IPS-18a (cell line): ENCODE results near the gene CPSF7.

Source experiments
- H3K27ac ChIP-seq: one replicate; pipeline ENCODE4 v1.5.1; 2013; ENCODE audit warnings: low read length
- H3K27me3 ChIP-seq: one replicate; pipeline ENCODE4 v1.6.1; 2013; ENCODE audit warnings: mild to moderate bottlenecking, low read length; ENCODE audit not compliant: control insufficient read depth, insufficient read depth
- H3K36me3 ChIP-seq: one replicate; pipeline ENCODE4 v1.6.1; 2013; ENCODE audit warnings: low read depth, low read length; ENCODE audit not compliant: control insufficient read depth
- H3K4me1 ChIP-seq: one replicate; pipeline ENCODE4 v1.6.1; 2013; ENCODE audit warnings: low read depth, low read length; ENCODE audit not compliant: control insufficient read depth
- H3K4me3 ChIP-seq: one replicate; pipeline ENCODE4 v1.5.1; 2013; ENCODE audit warnings: low read length
- H3K9ac ChIP-seq: one replicate; pipeline ENCODE4 v1.6.1; 2013; ENCODE audit warnings: mild to moderate bottlenecking, low read length, moderate library complexity
- H3K9me3 ChIP-seq: one replicate; pipeline ENCODE4 v1.6.1; 2013; ENCODE audit warnings: low read depth, low read length; ENCODE audit not compliant: control insufficient read depth

CPSF7 gene

DNA sequence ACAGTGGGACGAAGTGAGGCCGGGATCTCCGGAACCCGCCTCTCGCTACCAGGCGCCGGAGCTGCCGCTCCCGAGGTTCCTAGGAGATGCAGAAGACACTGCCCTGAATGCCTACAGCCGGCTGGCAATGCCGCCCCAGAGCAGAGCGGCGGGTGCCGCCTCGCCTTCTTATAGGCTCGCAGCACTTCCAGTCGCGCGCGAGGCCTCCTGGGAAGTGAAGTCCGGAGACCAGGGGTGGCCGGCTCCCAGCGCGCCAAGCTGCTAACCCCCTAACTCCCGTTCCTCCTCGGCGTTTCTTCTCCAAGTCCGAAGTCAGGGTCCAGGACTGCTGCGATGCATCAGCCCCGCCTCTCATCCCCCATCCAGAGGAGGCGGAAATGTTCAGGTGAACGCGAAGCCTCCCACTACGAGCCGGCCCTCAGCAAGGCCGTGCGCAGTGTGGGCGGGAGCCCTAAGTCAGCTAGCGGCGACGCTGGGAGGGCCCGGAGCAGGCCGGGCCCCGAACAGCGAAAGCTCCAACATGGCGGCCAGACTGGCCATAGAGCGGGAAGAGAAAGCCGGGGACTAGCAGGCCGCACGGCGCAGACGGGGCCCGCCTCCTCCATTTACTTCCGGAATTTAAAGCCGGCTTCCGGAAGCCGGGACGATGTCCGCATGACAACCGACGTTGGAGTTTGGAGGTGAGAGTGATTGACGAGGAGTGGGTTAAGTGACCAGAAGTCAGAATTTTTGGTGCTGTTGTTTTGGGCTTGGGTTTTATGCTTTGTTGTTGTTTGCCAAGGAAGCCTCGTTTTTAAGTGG is 67.8 kb downstream of the CPSF7 start, which contains the start of the genes CYB561A3 and TMEM138:
CYB561A3 (minus strand) TSS at position 142 of the 801 bp plus-strand sequence. CDS start 5,169 bp downstream, outside the sequence.
TMEM138 (plus strand) TSS at position 634 of the 801 bp plus-strand sequence. CDS start 2,017 bp downstream, outside the sequence.
- Histone ChIP-seq H3K4me3 (peak within 1 kb of the TSS; percentile 93), H3K4me1 (peaks cover 4% of the 10 kb centered on the region), H3K27me3 (no peaks in the 10 kb centered on the region), H3K9me3 (no peaks in the 10 kb centered on the region), H3K9ac (peak within 1 kb of the TSS; percentile 96), H3K36me3 (peaks cover 23% of the 10 kb centered on the region), H3K27ac (peak within 1 kb of the TSS; percentile 95)

- H3K36me3 ChIP-seq = peaks cover 17% of the 10 kb centered on the region
- H3K9me3 ChIP-seq = no peaks in the 10 kb centered on the region
- H3K9ac ChIP-seq = peak overlapping the region; percentile 96
- H3K4me1 ChIP-seq = peaks cover 4% of the 10 kb centered on the region
- peak overlapping the region; percentile 95 for H3K27ac ChIP-seq
- no peaks in the 10 kb centered on the region for H3K27me3 ChIP-seq
- H3K4me3 ChIP-seq = peak overlapping the region; percentile 93
These were observed 68.5 kb downstream of the CPSF7 start for GRCh38 chr11:61361237-61361740.

GRCh38 chr11:61359516-61359915 is 70.3 kb downstream of the CPSF7 start:
- H3K9ac ChIP-seq = no peak overlapping the region
- H3K4me1 ChIP-seq = peaks cover 4% of the 10 kb centered on the region
- no peaks in the 10 kb centered on the region for H3K9me3 ChIP-seq
- H3K27ac ChIP-seq = no peak overlapping the region
- H3K36me3 ChIP-seq = peaks cover 8% of the 10 kb centered on the region
- H3K4me3 ChIP-seq = no peak overlapping the region
- no peaks in the 10 kb centered on the region for H3K27me3 ChIP-seq

DNA sequence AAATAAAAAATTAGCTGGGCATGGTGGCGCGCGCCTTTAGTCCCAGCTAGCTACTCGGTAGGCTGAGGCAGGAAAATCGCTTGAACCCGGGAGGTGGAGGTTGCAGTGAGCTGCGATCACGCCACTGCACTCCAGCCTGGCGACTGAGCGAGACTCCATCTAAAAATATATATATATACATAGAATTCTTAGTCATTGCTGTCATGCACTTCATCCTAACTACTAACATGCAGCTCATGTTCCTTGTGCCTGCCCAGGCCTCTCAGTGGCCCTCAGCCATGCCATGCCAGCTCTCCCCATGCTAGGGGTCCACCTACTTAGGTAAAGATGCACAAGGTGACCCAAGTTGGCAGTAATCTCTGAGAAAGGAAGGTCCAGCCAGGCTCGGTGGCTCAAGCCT is 71.2 kb downstream of the CPSF7 start:
- no peak overlapping the region for H3K27ac ChIP-seq
- no peak overlapping the region for H3K4me3 ChIP-seq
- peaks cover 4% of the 10 kb centered on the region for H3K4me1 ChIP-seq
- H3K9ac ChIP-seq = no peak overlapping the region
- H3K9me3 ChIP-seq = no peaks in the 10 kb centered on the region
- H3K36me3 ChIP-seq = no peaks in the 10 kb centered on the region
- no peaks in the 10 kb centered on the region for H3K27me3 ChIP-seq

- H3K9ac ChIP-seq = no peak overlapping the region
- H3K27me3 ChIP-seq = no peaks in the 10 kb centered on the region
These were observed 71.9 kb downstream of the CPSF7 start for GRCh38 chr11:61357894-61358239.

DNA sequence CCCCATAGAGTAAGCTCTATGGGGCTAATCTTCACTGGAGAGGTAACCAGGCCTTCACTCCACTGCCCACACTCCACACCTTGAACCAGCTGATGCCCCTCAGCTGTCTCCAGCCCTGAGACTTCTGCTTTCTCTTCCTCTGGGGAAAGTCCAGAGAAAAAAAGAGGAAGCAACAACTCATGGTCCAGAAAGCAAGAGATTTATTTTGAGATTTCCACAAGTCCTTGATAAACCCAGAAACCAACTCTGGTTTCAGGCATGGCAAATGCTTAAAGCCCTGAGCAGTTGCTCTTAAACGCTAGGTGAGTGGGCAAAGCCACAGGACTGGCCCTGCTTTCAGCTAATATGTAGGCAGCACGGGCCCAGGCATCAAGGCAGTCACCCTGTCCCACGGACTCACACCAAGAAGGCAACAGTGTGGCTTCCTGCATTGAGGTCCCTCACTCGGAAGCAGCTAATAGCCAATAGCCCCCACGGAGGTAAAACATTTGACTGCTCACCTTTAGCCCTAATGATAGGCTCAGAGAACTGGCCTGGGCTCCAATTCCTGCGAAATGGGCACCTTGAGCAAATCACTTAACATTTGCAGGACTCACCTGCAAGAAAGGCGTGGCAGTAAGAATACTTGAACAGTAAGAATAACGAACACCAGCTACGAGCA is 72.4 kb downstream of the CPSF7 start:
- Histone ChIP-seq H3K27me3 (no peaks in the 10 kb centered on the region), H3K36me3 (peaks cover 4% of the 10 kb centered on the region), H3K4me1 (no peaks in the 10 kb centered on the region), H3K9ac (no peak overlapping the region), H3K27ac (no peak overlapping the region), H3K4me3 (no peak overlapping the region), H3K9me3 (no peaks in the 10 kb centered on the region)

More at GRCh38 chr11:61357894-61358239, 71.9 kb downstream of the CPSF7 start:
- H3K27ac ChIP-seq = no peak overlapping the region
- H3K4me1 ChIP-seq = no peaks in the 10 kb centered on the region
- no peak overlapping the region for H3K4me3 ChIP-seq
- H3K9me3 ChIP-seq = no peaks in the 10 kb centered on the region
- H3K36me3 ChIP-seq = peaks cover 4% of the 10 kb centered on the region

- H3K27me3 ChIP-seq = no peaks in the 10 kb centered on the region
- H3K9me3 ChIP-seq = no peaks in the 10 kb centered on the region
- no peak overlapping the region for H3K27ac ChIP-seq
- H3K4me1 ChIP-seq = no peaks in the 10 kb centered on the region
- peaks cover 4% of the 10 kb centered on the region for H3K36me3 ChIP-seq
- H3K4me3 ChIP-seq = no peak overlapping the region
- H3K9ac ChIP-seq = no peak overlapping the region
These were observed 73.1 kb downstream of the CPSF7 start for GRCh38 chr11:61356706-61357105.

GRCh38 chr11:61354208-61354607 is 75.6 kb downstream of the CPSF7 start:
- Histone ChIP-seq H3K27ac (no peak overlapping the region), H3K9ac (no peak overlapping the region), H3K4me3 (no peak overlapping the region), H3K9me3 (no peaks in the 10 kb centered on the region), H3K4me1 (no peaks in the 10 kb centered on the region), H3K27me3 (no peaks in the 10 kb centered on the region), H3K36me3 (peaks cover 8% of the 10 kb centered on the region)

- Histone ChIP-seq H3K9ac (no peak overlapping the region), H3K9me3 (no peaks in the 10 kb centered on the region), H3K4me3 (no peak overlapping the region), H3K4me1 (no peaks in the 10 kb centered on the region), H3K36me3 (peaks cover 8% of the 10 kb centered on the region), H3K27me3 (no peaks in the 10 kb centered on the region), H3K27ac (no peak overlapping the region)
These were observed 76.4 kb downstream of the CPSF7 start for GRCh38 chr11:61353131-61354067.
